ENCODE measurements around the gene DTX3L. TPM values are rescaled to one million over a fixed set of nuclear protein-coding genes. Genes with fewer than 3 reads are reported as not detected.

The DTX3L gene
- total RNA-seq, 1 experiment from 2014 or later: 11.1 TPM

- H3K27ac ChIP-seq (ENCODE audit: low read length): no peak overlapping the region
- CTCF ChIA-PET: no interaction called here
- no peak overlapping the region for H3K4me3 ChIP-seq (ENCODE audit: low read length)
- H4K20me1 ChIP-seq (ENCODE audit: low read length): no peaks in the 10 kb centered on the region
- H3K9me2 ChIP-seq (replicated peaks; ENCODE audit: low read length): no peaks in the 10 kb centered on the region
- no peak overlapping the region for H3K4me2 ChIP-seq (ENCODE audit: low read length)
- BruUV-seq (replicated peaks): no TSS peak
- H3K79me2 ChIP-seq (ENCODE audit: low read length): no peaks in the 10 kb centered on the region
- H3K27me3 ChIP-seq (ENCODE audit: low read length): no peaks in the 10 kb centered on the region
- intact Hi-C loops (cut with micrococcal nuclease): no loop called here
- TF ChIP-seq, protein P1, sequence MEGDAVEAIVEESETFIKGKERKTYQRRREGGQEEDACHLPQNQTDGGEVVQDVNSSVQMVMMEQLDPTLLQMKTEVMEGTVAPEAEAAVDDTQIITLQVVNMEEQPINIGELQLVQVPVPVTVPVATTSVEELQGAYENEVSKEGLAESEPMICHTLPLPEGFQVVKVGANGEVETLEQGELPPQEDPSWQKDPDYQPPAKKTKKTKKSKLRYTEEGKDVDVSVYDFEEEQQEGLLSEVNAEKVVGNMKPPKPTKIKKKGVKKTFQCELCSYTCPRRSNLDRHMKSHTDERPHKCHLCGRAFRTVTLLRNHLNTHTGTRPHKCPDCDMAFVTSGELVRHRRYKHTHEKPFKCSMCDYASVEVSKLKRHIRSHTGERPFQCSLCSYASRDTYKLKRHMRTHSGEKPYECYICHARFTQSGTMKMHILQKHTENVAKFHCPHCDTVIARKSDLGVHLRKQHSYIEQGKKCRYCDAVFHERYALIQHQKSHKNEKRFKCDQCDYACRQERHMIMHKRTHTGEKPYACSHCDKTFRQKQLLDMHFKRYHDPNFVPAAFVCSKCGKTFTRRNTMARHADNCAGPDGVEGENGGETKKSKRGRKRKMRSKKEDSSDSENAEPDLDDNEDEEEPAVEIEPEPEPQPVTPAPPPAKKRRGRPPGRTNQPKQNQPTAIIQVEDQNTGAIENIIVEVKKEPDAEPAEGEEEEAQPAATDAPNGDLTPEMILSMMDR (conservative IDR thresholded peaks at IDR 0.05; ENCODE audit: low read depth, low read length): no peak
- TF ChIP-seq EZH2 (IDR thresholded peaks at IDR 0.05; ENCODE audit: low read length, unreplicated experiment): no peak
- no peak for TF ChIP-seq EZH2phosphoT487 (IDR thresholded peaks at IDR 0.05; ENCODE audit: borderline replicate concordance, low read length)
- no peaks in the 10 kb centered on the region for H3K4me1 ChIP-seq (ENCODE audit: insufficient read depth, low read length)
- H3F3A ChIP-seq (ENCODE audit: low read length, unreplicated experiment): no peaks in the 10 kb centered on the region
- peaks cover 16% of the 10 kb centered on the region for H3K9me3 ChIP-seq (ENCODE audit: low read length)
- ATAC-seq: no peak
- H2AFZ ChIP-seq (ENCODE audit: low read length): no peak overlapping the region
- POLR2A ChIA-PET (ENCODE audit: unreplicated experiment): no interaction called here
- no peak overlapping the region for H3K9ac ChIP-seq (ENCODE audit: low read length)
- no peak for DNase-seq
- H3K36me3 ChIP-seq (ENCODE audit: low read depth, low read length): no peaks in the 10 kb centered on the region
Measured at GRCh38 chr3:122581622-122582021, 17.5 kb downstream of the DTX3L start.

DNA sequence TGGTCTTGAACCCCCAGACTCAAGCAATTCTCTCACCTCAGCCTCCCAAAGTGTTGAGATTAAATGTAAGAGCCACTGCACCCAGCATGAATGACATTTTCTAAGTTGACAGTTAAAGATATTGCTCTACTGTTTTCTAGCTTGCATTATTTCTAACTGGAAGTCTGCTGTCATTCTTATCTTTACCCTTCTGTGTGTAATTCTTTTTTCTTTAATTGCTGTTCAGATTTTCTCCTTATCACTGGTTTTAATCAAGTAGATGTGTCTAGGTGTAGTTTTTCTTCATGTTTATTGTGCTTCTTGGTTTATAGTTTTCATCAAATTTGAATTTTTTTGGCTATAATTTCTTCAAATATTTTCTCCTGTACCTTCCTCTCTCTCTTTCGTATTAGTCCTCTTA lies 18.3 kb downstream of the DTX3L start:
- H3K4me2 ChIP-seq (ENCODE audit: low read length): no peak overlapping the region
- BruUV-seq (replicated peaks): no TSS peak
- H3K9ac ChIP-seq (ENCODE audit: low read length): no peak overlapping the region
- ChIA-PET CTCF (no interaction called here), POLR2A (ENCODE audit: unreplicated experiment) (no interaction called here)
- no peaks in the 10 kb centered on the region for H3K36me3 ChIP-seq (ENCODE audit: low read depth, low read length)
- H3K4me1 ChIP-seq (ENCODE audit: insufficient read depth, low read length): no peaks in the 10 kb centered on the region
- no peaks in the 10 kb centered on the region for H3K79me2 ChIP-seq (ENCODE audit: low read length)
- H3F3A ChIP-seq (ENCODE audit: low read length, unreplicated experiment): no peaks in the 10 kb centered on the region
- intact Hi-C loops (cut with micrococcal nuclease): no loop called here
- TF ChIP-seq EZH2phosphoT487 (IDR thresholded peaks at IDR 0.05; ENCODE audit: borderline replicate concordance, low read length) (no peak), EZH2 (IDR thresholded peaks at IDR 0.05; ENCODE audit: low read length, unreplicated experiment) (no peak)
- TF ChIP-seq, protein P1 (conservative IDR thresholded peaks at IDR 0.05; ENCODE audit: low read depth, low read length): no peak
- DNase-seq (no peak), ATAC-seq (no peak)
- no peak overlapping the region for H2AFZ ChIP-seq (ENCODE audit: low read length)
- no peaks in the 10 kb centered on the region for H4K20me1 ChIP-seq (ENCODE audit: low read length)
- no peak overlapping the region for H3K27ac ChIP-seq (ENCODE audit: low read length)
- H3K4me3 ChIP-seq (ENCODE audit: low read length): no peak overlapping the region
- H3K27me3 ChIP-seq (ENCODE audit: low read length): no peaks in the 10 kb centered on the region
- H3K9me3 ChIP-seq (ENCODE audit: low read length): peaks cover 16% of the 10 kb centered on the region
- H3K9me2 ChIP-seq (replicated peaks; ENCODE audit: low read length): no peaks in the 10 kb centered on the region

- Histone ChIP-seq H3K79me2 (ENCODE audit: low read length) (no peaks in the 10 kb centered on the region), H2AFZ (ENCODE audit: low read length) (no peak overlapping the region), H3K27ac (ENCODE audit: low read length) (no peak overlapping the region), H3K4me2 (ENCODE audit: low read length) (no peak overlapping the region), H4K20me1 (ENCODE audit: low read length) (no peaks in the 10 kb centered on the region), H3K4me3 (ENCODE audit: low read length) (no peak overlapping the region), H3K36me3 (ENCODE audit: low read depth, low read length) (no peaks in the 10 kb centered on the region), H3K9me3 (ENCODE audit: low read length) (peaks cover 16% of the 10 kb centered on the region), H3K4me1 (ENCODE audit: insufficient read depth, low read length) (no peaks in the 10 kb centered on the region), H3K9ac (ENCODE audit: low read length) (no peak overlapping the region), H3K27me3 (ENCODE audit: low read length) (no peaks in the 10 kb centered on the region), H3K9me2 (replicated peaks; ENCODE audit: low read length) (no peaks in the 10 kb centered on the region), H3F3A (ENCODE audit: low read length, unreplicated experiment) (no peaks in the 10 kb centered on the region)
- BruUV-seq (replicated peaks): no TSS peak
- DNase-seq (peak; percentile 30), ATAC-seq (peak; percentile 57)
- TF ChIP-seq EZH2 (IDR thresholded peaks at IDR 0.05; ENCODE audit: low read length, unreplicated experiment) (no peak), EZH2phosphoT487 (IDR thresholded peaks at IDR 0.05; ENCODE audit: borderline replicate concordance, low read length) (no peak)
- TF ChIP-seq, protein P1 (conservative IDR thresholded peaks at IDR 0.05; ENCODE audit: low read depth, low read length): no peak
- CTCF ChIA-PET: no interaction called here
- intact Hi-C loops (cut with micrococcal nuclease): no loop called here
- POLR2A ChIA-PET (ENCODE audit: unreplicated experiment): no interaction called here
Measured at GRCh38 chr3:122586098-122586497, 22.0 kb downstream of the DTX3L start.

All from PC-3 (cell line).